ENCODE data around the gene POLR3GL. TPM values are rescaled to one million over a fixed set of nuclear protein-coding genes. Genes with fewer than 3 reads are reported as not detected.

Gene POLR3GL
- total RNA-seq, 1 experiment from 2014 or later, result 18.4 TPM

DNA sequence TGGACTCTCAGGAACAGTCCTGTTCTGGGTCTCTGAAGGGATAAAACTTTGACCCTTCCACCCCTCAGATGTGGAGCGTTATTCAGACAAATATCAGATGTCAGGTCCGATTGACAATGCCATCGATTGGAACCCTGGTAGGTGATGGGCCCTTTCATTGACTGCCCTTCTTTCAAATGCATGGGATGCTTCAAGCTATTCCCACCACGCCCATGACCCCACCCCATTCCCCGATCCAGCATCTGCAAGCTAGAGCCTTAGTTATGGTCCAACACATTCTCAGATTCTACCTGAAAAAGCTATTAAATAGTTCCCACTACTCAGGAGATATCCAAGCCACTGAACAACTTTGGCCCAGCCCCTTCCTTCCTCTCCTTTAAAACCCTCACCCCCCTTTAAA is 12.5 kb downstream of the POLR3GL start:
- no peak for DNase-seq
- H3K9me3 ChIP-seq (replicated peaks), result no peaks in the 10 kb centered on the region
- no peaks in the 10 kb centered on the region for H3K36me3 ChIP-seq
- H3K27ac ChIP-seq, result no peak overlapping the region; the same call in 1 of the 2 replicates
- no peaks in the 10 kb centered on the region for H3K27me3 ChIP-seq
- H3K4me3 ChIP-seq, result no peak overlapping the region
- peaks cover 46% of the 10 kb centered on the region for H3K4me1 ChIP-seq

GRCh38 chr1:145977486-145978470 is 13.3 kb downstream of the POLR3GL start:
- Histone ChIP-seq H3K4me3 (no peak overlapping the region), H3K36me3 (no peaks in the 10 kb centered on the region), H3K27ac (peak overlapping the region; percentile 91), H3K9me3 (replicated peaks) (no peaks in the 10 kb centered on the region), H3K27me3 (no peaks in the 10 kb centered on the region), H3K4me1 (peaks cover 53% of the 10 kb centered on the region)
- peak; percentile 72 to 89 for DNase-seq

- H3K27ac ChIP-seq, result peak overlapping the region; percentile 91
- no peak overlapping the region; the same call in 1 of the 2 replicates for H3K4me3 ChIP-seq
These were observed 14.0 kb downstream of the POLR3GL start for GRCh38 chr1:145978471-145978853.

GRCh38 chr1:145978854-145979745 is 14.6 kb downstream of the POLR3GL start:
- H3K4me1 ChIP-seq, result peaks cover 66% of the 10 kb centered on the region

More at GRCh38 chr1:145978471-145978853, 14.0 kb downstream of the POLR3GL start:
- H3K27me3 ChIP-seq, result no peaks in the 10 kb centered on the region
- DNase-seq, result no peak
- H3K36me3 ChIP-seq, result no peaks in the 10 kb centered on the region
- H3K4me1 ChIP-seq, result peaks cover 60% of the 10 kb centered on the region
- no peaks in the 10 kb centered on the region for H3K9me3 ChIP-seq (replicated peaks)

GRCh38 chr1:145979746-145980456 is 15.4 kb downstream of the POLR3GL start:
- no peaks in the 10 kb centered on the region for H3K9me3 ChIP-seq (replicated peaks)
- no peaks in the 10 kb centered on the region for H3K36me3 ChIP-seq
- H3K27ac ChIP-seq, result peak overlapping the region; percentile 91
- peaks cover 71% of the 10 kb centered on the region for H3K4me1 ChIP-seq
- H3K4me3 ChIP-seq, result no peak overlapping the region
- DNase-seq, result no peak
- no peaks in the 10 kb centered on the region for H3K27me3 ChIP-seq

More at GRCh38 chr1:145978854-145979745, 14.6 kb downstream of the POLR3GL start:
- Histone ChIP-seq H3K27ac (peak overlapping the region; percentile 91), H3K27me3 (no peaks in the 10 kb centered on the region), H3K9me3 (replicated peaks) (no peaks in the 10 kb centered on the region), H3K36me3 (no peaks in the 10 kb centered on the region), H3K4me3 (peak overlapping the region; percentile 0; the same call in 1 of the 2 replicates)
- DNase-seq, result peak; percentile 97 to 99

DNA sequence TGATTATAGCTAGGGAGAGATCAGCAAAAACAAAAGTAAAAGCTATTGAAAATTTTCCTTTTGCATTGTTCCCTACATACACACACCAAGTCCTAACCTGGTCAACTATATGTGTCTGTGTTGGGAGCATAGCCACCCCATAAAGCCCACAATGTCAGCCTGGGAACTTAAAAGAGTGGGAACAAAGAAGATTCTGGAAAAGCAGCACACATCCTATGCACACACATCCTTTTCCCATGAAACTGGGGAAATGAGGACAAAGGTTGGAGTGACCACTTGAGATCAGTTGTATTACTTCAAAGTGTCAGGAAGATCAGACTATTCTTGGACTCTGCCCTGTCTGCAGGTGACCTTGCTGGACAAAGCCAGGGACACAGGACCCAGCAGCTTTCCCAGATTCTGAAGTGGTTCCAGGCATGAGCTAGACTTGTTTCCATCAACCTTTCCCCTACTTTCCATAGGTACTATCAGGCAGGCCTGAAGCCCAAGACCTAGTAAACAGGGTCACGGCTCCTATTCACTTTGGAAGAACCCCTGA is 16.0 kb downstream of the POLR3GL start:
- no peak for DNase-seq
- Histone ChIP-seq H3K9me3 (replicated peaks) (no peaks in the 10 kb centered on the region), H3K27me3 (no peaks in the 10 kb centered on the region), H3K4me1 (peaks cover 70% of the 10 kb centered on the region), H3K4me3 (no peak overlapping the region), H3K36me3 (no peaks in the 10 kb centered on the region), H3K27ac (peak overlapping the region; percentile 91; the same call in 1 of the 2 replicates)

- Histone ChIP-seq H3K9me3 (replicated peaks) (no peaks in the 10 kb centered on the region), H3K4me3 (no peak overlapping the region), H3K4me1 (peaks cover 77% of the 10 kb centered on the region), H3K36me3 (no peaks in the 10 kb centered on the region), H3K27ac (peak overlapping the region; percentile 92), H3K27me3 (no peaks in the 10 kb centered on the region)
- DNase-seq, result no peak
These were observed 17.7 kb downstream of the POLR3GL start for GRCh38 chr1:145982010-145982723.

GRCh38 chr1:145983206-145983675 is 18.8 kb downstream of the POLR3GL start:
- H3K27ac ChIP-seq, result peak overlapping the region; percentile 92
- H3K36me3 ChIP-seq, result no peaks in the 10 kb centered on the region
- peaks cover 66% of the 10 kb centered on the region for H3K4me1 ChIP-seq
- peak; percentile 91 to 94 for DNase-seq
- no peaks in the 10 kb centered on the region for H3K9me3 ChIP-seq (replicated peaks)
- H3K4me3 ChIP-seq, result no peak overlapping the region
- H3K27me3 ChIP-seq, result no peaks in the 10 kb centered on the region

DNA sequence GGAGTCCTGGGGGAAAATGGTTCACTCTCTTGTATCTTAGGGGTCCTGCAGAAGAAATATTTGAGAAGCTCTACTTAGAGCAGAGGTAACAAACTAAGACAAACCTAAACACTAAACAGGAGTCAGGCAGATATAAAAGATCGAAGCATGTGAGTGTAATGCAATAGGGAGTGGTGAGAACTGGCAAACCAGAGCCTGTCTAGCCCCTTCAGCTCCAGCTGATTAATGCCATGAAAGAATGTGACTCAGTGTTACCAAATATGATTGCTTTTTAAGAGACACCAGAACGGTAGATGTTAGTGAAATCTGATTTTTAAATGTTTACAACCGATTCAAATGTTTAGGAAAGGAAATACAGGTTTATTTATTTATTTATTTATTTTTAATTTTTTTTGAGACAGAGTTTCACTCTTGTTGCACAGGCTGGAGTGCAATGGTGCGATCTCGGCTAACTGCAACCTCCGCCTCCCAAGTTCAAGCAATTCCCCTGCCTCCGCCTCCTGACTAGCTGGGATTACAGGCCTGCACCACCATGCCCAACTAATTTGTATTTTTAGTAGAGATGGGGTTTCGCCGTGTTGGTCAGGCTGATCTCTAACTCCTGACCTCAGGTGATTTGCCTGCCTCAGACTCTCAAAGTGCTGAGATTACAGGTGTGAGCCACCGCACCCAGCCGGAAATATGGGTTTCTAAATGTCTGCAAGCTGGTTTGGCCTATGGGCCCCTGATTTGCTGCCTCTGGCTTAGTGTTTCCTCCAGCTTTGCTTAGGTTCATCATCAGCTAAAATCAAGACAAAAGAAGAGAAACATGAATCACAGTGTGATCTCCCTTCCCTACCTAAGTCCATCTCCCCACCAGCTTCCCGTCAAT is 19.7 kb downstream of the POLR3GL start:
- H3K27ac ChIP-seq, result peak overlapping the region; percentile 92
- H3K9me3 ChIP-seq (replicated peaks), result no peaks in the 10 kb centered on the region
- peaks cover 57% of the 10 kb centered on the region for H3K4me1 ChIP-seq
- no peaks in the 10 kb centered on the region for H3K27me3 ChIP-seq
- no peak overlapping the region; the same call in 1 of the 2 replicates for H3K4me3 ChIP-seq
- H3K36me3 ChIP-seq, result no peaks in the 10 kb centered on the region
- peak in 1 of 2 experiments; percentile 26 for DNase-seq

DNA sequence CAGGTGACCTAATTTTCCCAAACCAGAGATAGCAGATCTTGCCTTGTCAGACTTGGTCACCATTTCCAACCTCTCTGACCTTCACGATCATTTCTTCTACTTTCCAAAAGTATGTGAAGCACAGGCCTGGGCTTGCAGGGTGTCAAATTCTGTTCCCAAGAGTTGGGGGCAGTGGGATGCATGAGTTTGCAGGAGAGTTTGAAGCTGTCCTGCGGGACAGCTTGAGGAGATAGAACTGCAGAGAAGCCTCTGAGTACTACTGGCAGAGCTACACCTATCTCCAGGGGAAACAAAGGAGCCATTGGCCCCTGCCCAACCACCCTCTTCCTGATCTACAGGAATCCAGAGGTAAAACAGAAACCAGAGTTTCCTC is 20.6 kb downstream of the POLR3GL start:
- Histone ChIP-seq H3K4me1 (peaks cover 51% of the 10 kb centered on the region), H3K9me3 (replicated peaks) (no peaks in the 10 kb centered on the region), H3K36me3 (no peaks in the 10 kb centered on the region), H3K4me3 (peak overlapping the region; percentile 37), H3K27me3 (no peaks in the 10 kb centered on the region), H3K27ac (peak overlapping the region; percentile 92)
- DNase-seq, result peak in 1 of 2 experiments; percentile 59

GRCh38 chr1:145985502-145986439 is 21.3 kb downstream of the POLR3GL start:
- peak overlapping the region; percentile 37 for H3K4me3 ChIP-seq
- peaks cover 45% of the 10 kb centered on the region for H3K4me1 ChIP-seq
- H3K27ac ChIP-seq, result peak overlapping the region; percentile 92
- DNase-seq, result peak; percentile 87 to 94
- no peaks in the 10 kb centered on the region for H3K36me3 ChIP-seq
- no peaks in the 10 kb centered on the region for H3K9me3 ChIP-seq (replicated peaks)
- H3K27me3 ChIP-seq, result no peaks in the 10 kb centered on the region

- H3K4me1 ChIP-seq, result peaks cover 44% of the 10 kb centered on the region
- H3K36me3 ChIP-seq, result no peaks in the 10 kb centered on the region
- DNase-seq, result peak in 1 of 2 experiments; percentile 34
- H3K27ac ChIP-seq, result peak overlapping the region; percentile 92
- H3K4me3 ChIP-seq, result peak overlapping the region; percentile 37
- H3K9me3 ChIP-seq (replicated peaks), result no peaks in the 10 kb centered on the region
- H3K27me3 ChIP-seq, result no peaks in the 10 kb centered on the region
These were observed 22.1 kb downstream of the POLR3GL start for GRCh38 chr1:145986551-145986950.

Data from SJCRH30 (cell line).